ENCODE measurements around the gene CASP10.

Gene CASP10

GRCh38 chr2:201151127-201151981 lies 31.6 kb upstream of the CASP10 start:
- H3K4me3 ChIP-seq (ENCODE audit: control insufficient read depth, low read depth, low read length) = no peak overlapping the region
- TF ChIP-seq CTCF (IDR thresholded peaks at IDR 0.05; ENCODE audit: control insufficient read depth, insufficient read depth, low read depth, low read length, missing control alignments) = no peak
- DNase-seq (ENCODE audit: low read depth) = peak; percentile 82

GRCh38 chr2:201152517-201152916 lies 30.4 kb upstream of the CASP10 start:
- TF ChIP-seq CTCF (IDR thresholded peaks at IDR 0.05; ENCODE audit: control insufficient read depth, insufficient read depth, low read depth, low read length, missing control alignments) = no peak
- no peak for DNase-seq (ENCODE audit: low read depth)
- H3K4me3 ChIP-seq (ENCODE audit: control insufficient read depth, low read depth, low read length) = no peak overlapping the region

GRCh38 chr2:201152999-201153815 lies 29.7 kb upstream of the CASP10 start:
- DNase-seq (ENCODE audit: low read depth) = no peak
- no peak overlapping the region for H3K4me3 ChIP-seq (ENCODE audit: control insufficient read depth, low read depth, low read length)
- TF ChIP-seq CTCF (IDR thresholded peaks at IDR 0.05; ENCODE audit: control insufficient read depth, insufficient read depth, low read depth, low read length, missing control alignments) = no peak

- H3K4me3 ChIP-seq (ENCODE audit: control insufficient read depth, low read depth, low read length) = no peak overlapping the region
- DNase-seq (ENCODE audit: low read depth) = no peak
- TF ChIP-seq CTCF (IDR thresholded peaks at IDR 0.05; ENCODE audit: control insufficient read depth, insufficient read depth, low read depth, low read length, missing control alignments) = no peak
Observed at GRCh38 chr2:201154615-201155399, 28.1 kb upstream of the CASP10 start.

- no peak for TF ChIP-seq CTCF (IDR thresholded peaks at IDR 0.05; ENCODE audit: control insufficient read depth, insufficient read depth, low read depth, low read length, missing control alignments)
- DNase-seq (ENCODE audit: low read depth) = no peak
- H3K4me3 ChIP-seq (ENCODE audit: control insufficient read depth, low read depth, low read length) = no peak overlapping the region
Observed at GRCh38 chr2:201156036-201156435, 26.9 kb upstream of the CASP10 start.

- H3K4me3 ChIP-seq (ENCODE audit: control insufficient read depth, low read depth, low read length) = no peak overlapping the region
- DNase-seq (ENCODE audit: low read depth) = no peak
- no peak for TF ChIP-seq CTCF (IDR thresholded peaks at IDR 0.05; ENCODE audit: control insufficient read depth, insufficient read depth, low read depth, low read length, missing control alignments)
Observed at GRCh38 chr2:201156640-201157039, 26.3 kb upstream of the CASP10 start.

All from AG09309 (cell line).